Measurements from ENCODE around the gene DDX25. TPM values are rescaled to one million over a fixed set of nuclear protein-coding genes. Genes with fewer than 3 reads are reported as not detected.

Gene DDX25
- total and polyA plus RNA-seq, 10 of the 15 experiments (the other 5 are each of a cell fraction or from before 2014, with no cell fraction given), result 0.05 TPM; not detected in 9

DNA sequence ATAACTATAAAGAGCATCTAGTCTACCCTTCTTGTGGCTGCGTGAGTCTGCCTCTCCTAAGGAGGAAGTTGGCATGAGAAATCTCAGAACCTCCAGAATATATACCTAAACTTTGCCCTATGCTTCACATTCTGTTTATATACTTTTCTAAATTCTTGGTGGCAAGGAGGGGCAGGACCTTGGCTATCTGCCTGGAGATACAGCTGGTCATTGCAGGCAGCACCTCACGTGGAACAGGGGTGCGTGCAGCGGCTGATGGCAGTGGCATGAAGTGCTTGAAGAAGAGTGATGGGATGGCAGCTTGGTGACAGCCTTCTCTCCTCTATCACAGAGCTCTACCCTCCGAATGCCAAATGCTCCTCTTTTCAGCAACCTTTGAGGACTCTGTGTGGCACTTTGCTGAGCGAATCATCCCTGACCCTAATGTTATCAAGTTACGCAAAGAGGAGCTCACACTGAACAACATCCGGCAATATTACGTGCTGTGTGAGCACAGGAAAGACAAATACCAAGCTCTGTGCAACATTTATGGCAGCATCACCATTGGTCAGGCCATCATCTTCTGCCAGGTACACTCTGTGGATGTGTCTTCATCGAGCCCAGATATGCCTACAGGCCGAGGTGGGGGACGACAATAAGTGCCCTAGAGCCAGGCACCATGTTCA lies 12.5 kb downstream of the DDX25 start (continued):
- TF ChIP-seq, protein P1, sequence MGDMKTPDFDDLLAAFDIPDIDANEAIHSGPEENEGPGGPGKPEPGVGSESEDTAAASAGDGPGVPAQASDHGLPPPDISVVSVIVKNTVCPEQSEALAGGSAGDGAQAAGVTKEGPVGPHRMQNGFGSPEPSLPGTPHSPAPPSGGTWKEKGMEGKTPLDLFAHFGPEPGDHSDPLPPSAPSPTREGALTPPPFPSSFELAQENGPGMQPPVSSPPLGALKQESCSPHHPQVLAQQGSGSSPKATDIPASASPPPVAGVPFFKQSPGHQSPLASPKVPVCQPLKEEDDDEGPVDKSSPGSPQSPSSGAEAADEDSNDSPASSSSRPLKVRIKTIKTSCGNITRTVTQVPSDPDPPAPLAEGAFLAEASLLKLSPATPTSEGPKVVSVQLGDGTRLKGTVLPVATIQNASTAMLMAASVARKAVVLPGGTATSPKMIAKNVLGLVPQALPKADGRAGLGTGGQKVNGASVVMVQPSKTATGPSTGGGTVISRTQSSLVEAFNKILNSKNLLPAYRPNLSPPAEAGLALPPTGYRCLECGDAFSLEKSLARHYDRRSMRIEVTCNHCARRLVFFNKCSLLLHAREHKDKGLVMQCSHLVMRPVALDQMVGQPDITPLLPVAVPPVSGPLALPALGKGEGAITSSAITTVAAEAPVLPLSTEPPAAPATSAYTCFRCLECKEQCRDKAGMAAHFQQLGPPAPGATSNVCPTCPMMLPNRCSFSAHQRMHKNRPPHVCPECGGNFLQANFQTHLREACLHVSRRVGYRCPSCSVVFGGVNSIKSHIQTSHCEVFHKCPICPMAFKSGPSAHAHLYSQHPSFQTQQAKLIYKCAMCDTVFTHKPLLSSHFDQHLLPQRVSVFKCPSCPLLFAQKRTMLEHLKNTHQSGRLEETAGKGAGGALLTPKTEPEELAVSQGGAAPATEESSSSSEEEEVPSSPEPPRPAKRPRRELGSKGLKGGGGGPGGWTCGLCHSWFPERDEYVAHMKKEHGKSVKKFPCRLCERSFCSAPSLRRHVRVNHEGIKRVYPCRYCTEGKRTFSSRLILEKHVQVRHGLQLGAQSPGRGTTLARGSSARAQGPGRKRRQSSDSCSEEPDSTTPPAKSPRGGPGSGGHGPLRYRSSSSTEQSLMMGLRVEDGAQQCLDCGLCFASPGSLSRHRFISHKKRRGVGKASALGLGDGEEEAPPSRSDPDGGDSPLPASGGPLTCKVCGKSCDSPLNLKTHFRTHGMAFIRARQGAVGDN (IDR thresholded peaks at IDR 0.05), result no peak
- TF ChIP-seq JUND (IDR thresholded peaks at IDR 0.05; ENCODE audit: low read depth, low read length) (no peak), NR2F1 (conservative IDR thresholded peaks at IDR 0.05) (no peak), KDM1A (IDR thresholded peaks at IDR 0.05; ENCODE audit: borderline replicate concordance) (no peak)

DNA sequence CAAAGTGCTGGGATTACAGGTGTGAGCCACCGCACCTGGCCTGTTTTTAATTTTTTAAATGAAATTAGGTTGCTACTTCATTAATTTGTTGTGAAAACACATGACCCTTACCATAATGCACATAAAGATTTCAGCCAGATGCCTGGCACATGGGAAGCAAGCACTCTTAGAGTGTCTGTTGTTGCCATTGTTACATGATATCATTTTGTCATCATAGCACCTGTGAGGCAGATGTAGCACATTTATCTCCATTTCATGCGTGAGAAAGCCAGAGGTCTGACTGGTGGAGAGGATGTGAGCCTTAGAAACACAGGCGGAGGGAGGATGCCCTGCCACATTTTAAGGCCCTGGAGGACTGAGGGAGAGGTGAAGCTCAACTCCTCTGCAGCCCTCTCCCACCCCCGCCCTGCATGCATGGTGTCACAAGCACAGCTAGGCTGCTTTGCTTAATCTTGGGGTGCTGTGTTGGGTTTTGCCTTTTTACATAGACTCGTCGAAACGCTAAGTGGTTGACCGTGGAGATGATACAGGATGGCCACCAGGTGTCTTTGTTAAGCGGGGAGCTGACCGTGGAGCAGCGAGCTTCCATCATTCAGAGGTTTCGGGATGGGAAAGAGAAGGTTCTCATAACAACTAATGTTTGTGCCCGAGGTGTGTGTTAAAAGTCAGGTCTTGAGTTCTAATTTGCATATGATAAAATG lies 14.0 kb downstream of the DDX25 start:
- Histone ChIP-seq H3K4me3 (no peak overlapping the region), H3K4me2 (ENCODE audit: control insufficient read depth, insufficient read depth) (no peak overlapping the region), H3K27ac (ENCODE audit: control insufficient read depth, insufficient read depth) (no peak overlapping the region), H3K36me3 (ENCODE audit: control insufficient read depth in 2 of 2, insufficient read depth in 2 of 2, low read length in 1 of 2) (no peaks in the 10 kb centered on the region), H2AFZ (ENCODE audit: control insufficient read depth, low read depth, low read length) (no peak overlapping the region), H3K79me2 (ENCODE audit: control insufficient read depth, insufficient read depth, low read length) (no peaks in the 10 kb centered on the region), H3K9ac (ENCODE audit: control insufficient read depth, insufficient read depth, low read length) (no peak overlapping the region), H3K4me1 (ENCODE audit: control insufficient read depth, insufficient read depth, low read length) (no peaks in the 10 kb centered on the region), H3K9me3 (replicated peaks; ENCODE audit: control insufficient read depth, insufficient read depth, low read length) (no peaks in the 10 kb centered on the region), H3K27me3 (replicated peaks in 1 of 2; ENCODE audit: control insufficient read depth in 2 of 2, insufficient read depth in 2 of 2, low read length in 1 of 2) (peaks cover 3 to 4% of the 10 kb centered on the region in 2 experiments; a peak in 2 of 4 replicates), H4K20me1 (ENCODE audit: control insufficient read depth, insufficient read depth) (no peaks in the 10 kb centered on the region)
- ChIA-PET SMC1A (ENCODE audit: uncharacterized antibody, unreplicated experiment) (interaction anchor here (1.7 to 2.2 kb wide), 2 partner anchors 10 to 275 kb away, joined by 3 to 7 read pairs; no protein-coding TSS in a partner anchor), CTCF (interaction anchor here (0.6 to 1.6 kb wide), 2 partner anchors 239 to 272 kb away, joined by 3 to 4 read pairs; no protein-coding TSS in a partner anchor), RAD21 (ENCODE audit: unreplicated experiment) (no interaction called here), POLR2A (interaction anchor here (0.5 kb wide), 1 partner anchor 19 kb away, joined by 4 read pairs; no protein-coding TSS in a partner anchor)
- DNase-seq (ENCODE audit: low read depth, low spot score) (no peak), FAIRE-seq (no peak), ATAC-seq (no peak)
- no peak for TF ChIP-seq ZBED1 (IDR thresholded peaks at IDR 0.05; ENCODE audit: borderline replicate concordance)
- no peak for TF ChIP-seq PAX8 (IDR thresholded peaks at IDR 0.05)
- no TSS peak for BruUV-seq (replicated peaks)
- in situ Hi-C loops (cut with MboI) (no loop called here), intact Hi-C loops (cut with micrococcal nuclease; ENCODE audit: unreplicated experiment) (loop anchor here (5.0 kb wide), 1 partner anchor 339 kb away; no protein-coding TSS in a partner anchor)
- 68% methylated on average over 13 of the region's 13 CpGs for WGBS (ENCODE audit: insufficient coverage, insufficient replicate concordance, low lambda C conversion rate, missing lambda C conversion rate)

All from GM12878 (cell line).